GM12872 (cell line): Measurements from ENCODE around the gene PRCP.

Experiments used
- TF ChIP-seq, protein P1 (sequence below): IDR thresholded peaks from 3 replicates; pipeline ENCODE4 v1.5.1; 2011; ENCODE audit warnings: low read depth, mild to moderate bottlenecking, low read length, moderate library complexity; ENCODE audit not compliant: insufficient read depth

PRCP gene

DNA sequence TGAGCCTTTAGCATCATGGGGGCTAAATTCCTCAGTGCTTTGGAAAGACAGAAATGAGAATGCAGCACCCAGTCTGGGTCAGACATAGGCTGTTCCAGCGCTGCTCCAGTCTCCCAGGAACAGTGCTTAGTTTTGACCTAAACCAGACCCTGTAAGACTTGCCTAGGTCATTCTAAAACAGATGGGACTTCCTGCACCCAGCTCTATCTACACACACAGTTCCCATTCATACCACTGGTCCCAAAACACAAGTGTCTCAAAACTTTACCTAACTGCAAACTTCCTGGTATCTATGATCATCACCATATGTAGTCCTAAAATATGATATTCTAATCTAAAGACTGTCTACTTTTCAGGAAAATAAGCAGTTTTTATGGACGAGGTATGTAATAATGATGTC is 37.9 kb downstream of the PRCP start:
- TF ChIP-seq, protein P1, sequence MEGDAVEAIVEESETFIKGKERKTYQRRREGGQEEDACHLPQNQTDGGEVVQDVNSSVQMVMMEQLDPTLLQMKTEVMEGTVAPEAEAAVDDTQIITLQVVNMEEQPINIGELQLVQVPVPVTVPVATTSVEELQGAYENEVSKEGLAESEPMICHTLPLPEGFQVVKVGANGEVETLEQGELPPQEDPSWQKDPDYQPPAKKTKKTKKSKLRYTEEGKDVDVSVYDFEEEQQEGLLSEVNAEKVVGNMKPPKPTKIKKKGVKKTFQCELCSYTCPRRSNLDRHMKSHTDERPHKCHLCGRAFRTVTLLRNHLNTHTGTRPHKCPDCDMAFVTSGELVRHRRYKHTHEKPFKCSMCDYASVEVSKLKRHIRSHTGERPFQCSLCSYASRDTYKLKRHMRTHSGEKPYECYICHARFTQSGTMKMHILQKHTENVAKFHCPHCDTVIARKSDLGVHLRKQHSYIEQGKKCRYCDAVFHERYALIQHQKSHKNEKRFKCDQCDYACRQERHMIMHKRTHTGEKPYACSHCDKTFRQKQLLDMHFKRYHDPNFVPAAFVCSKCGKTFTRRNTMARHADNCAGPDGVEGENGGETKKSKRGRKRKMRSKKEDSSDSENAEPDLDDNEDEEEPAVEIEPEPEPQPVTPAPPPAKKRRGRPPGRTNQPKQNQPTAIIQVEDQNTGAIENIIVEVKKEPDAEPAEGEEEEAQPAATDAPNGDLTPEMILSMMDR: no peak

DNA sequence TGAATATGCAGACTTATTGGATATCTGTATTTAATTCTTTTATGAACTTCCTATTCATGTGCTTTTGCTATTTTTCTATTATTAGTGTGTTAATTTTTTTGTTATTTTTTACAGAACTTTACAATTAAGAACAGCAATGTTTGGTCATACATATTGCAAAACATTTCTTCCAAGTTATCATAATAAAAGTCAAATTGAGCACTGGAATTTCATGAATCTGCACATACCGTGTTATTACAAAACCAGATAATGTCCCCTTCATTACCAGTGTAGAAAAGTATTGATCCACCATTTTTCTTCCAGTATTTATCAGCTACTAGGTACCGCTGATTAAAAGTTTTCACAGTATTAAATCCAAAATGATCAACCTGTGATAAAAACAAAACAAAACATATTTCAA is 40.5 kb downstream of the PRCP start:
- TF ChIP-seq, protein P1: no peak

DNA sequence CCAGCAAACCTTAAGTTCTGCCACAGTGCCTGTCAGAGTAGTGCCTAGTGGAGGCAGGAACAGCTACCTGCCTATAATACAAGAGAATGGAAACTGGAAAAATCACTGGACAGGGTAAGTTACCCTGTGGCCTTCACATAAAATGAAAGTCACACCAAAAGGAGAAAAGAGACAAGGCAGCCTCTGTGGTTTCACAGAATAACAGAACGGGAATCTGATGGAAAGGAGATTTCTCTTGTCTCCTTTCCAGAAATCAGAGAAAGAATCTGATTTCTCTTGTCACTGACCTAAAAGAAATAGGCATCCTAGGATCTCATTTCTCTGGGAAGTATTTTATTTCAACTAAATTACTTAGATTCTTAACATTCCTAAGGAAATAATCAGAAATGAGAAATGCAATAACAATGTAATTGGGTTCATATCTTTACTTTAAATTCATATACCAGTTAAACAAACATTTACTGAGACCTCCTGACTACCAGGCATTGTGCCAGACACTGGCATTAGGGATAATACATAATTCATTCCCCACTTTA is 41.6 kb downstream of the PRCP start:
- TF ChIP-seq, protein P1: no peak

GRCh38 chr11:82858133-82858532 is 42.1 kb downstream of the PRCP start:
- TF ChIP-seq, protein P1: no peak

- TF ChIP-seq, protein P1: no peak
Measured at GRCh38 chr11:82857145-82857544, 43.1 kb downstream of the PRCP start.

- TF ChIP-seq, protein P1: no peak
Measured at GRCh38 chr11:82855616-82856015, 44.6 kb downstream of the PRCP start.

DNA sequence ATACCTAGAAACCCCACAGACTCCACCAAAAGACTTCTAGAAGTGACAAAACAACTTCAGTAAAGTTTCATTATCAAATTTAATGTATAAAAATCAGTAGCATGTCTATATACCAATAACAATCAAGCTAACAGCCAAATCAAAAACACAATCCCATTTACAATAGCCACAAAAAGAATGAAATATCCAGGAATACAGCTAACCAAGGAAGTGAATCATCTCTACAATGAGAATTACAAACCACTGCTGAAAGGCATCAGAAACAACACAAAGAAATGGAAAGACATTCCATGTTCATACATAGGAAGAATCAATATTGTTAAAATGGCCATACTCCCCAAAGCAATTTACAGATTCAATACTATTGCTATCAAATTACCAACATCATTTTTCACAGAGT is 46.0 kb downstream of the PRCP start:
- TF ChIP-seq, protein P1: no peak

GRCh38 chr11:82848829-82849228 is 51.4 kb downstream of the PRCP start:
- TF ChIP-seq, protein P1: no peak
